Liver (tissue), 9 donors: ENCODE data around the gene ANKRD49. TPM values are rescaled to one million over a fixed set of nuclear protein-coding genes. Genes with fewer than 3 reads are reported as not detected.

Experiments
- DNase-seq: peaks from one replicate; pipeline ENCODE4 v3.0.0-alpha.2; 2017; ENCODE audit warnings: low spot score
- H3K27ac ChIP-seq, 2 donors: one replicate each; pipeline ENCODE4 v1.7.0; 2013; ENCODE audit warnings: inconsistent platforms in 2 of 2, low read length in 2 of 2, control low read depth in 1 of 2, low read depth in 1 of 2, mild to moderate bottlenecking in 1 of 2
- H3K27me3 ChIP-seq, 4 donors: one replicate each; pipeline versions ENCODE4 v1.6.1 to v1.7.0; 2013; ENCODE audit warnings: low read length in 3 of 4, inconsistent platforms in 1 of 4, mild to moderate bottlenecking in 1 of 4, moderate library complexity in 1 of 4; ENCODE audit not compliant: control insufficient read depth in 4 of 4, insufficient read depth in 4 of 4
- H3K36me3 ChIP-seq, 4 donors: one replicate each; pipeline versions ENCODE4 v1.6.1 to v1.7.0; 2013; ENCODE audit warnings: low read length in 3 of 4, mild to moderate bottlenecking in 3 of 4, low read depth in 1 of 4, moderate library complexity in 1 of 4; ENCODE audit not compliant: control insufficient read depth in 4 of 4, insufficient read depth in 3 of 4
- H3K4me1 ChIP-seq, 4 donors: one replicate each; pipeline versions ENCODE4 v1.6.1 to v1.7.0; 2013; ENCODE audit warnings: low read length in 3 of 4, mild to moderate bottlenecking in 3 of 4, moderate library complexity in 1 of 4; ENCODE audit not compliant: control insufficient read depth in 4 of 4, insufficient read depth in 4 of 4
- H3K4me3 ChIP-seq, 3 donors: one replicate each; pipeline versions ENCODE4 v1.6.1 to v1.7.0; 2013; ENCODE audit warnings: low read length in 3 of 3, control low read depth in 1 of 3, low read depth in 1 of 3, mild to moderate bottlenecking in 1 of 3
- H3K9ac ChIP-seq, 2 donors: one replicate each; pipeline ENCODE4 v1.7.0; 2013; ENCODE audit warnings: low read length in 2 of 2, mild to moderate bottlenecking in 2 of 2, moderate library complexity in 2 of 2, control low read depth in 1 of 2, low read depth in 1 of 2
- H3K9me3 ChIP-seq, 4 donors: one replicate each; pipeline versions ENCODE4 v1.6.1 to v1.7.0; 2013; ENCODE audit warnings: low read length in 3 of 4; ENCODE audit not compliant: control insufficient read depth in 4 of 4
- EGR1 ChIP-seq, 2 donors: IDR thresholded peaks; 2 replicates each; pipeline ENCODE4 v1.6.1; 2016 to 2018; ENCODE audit warnings: antibody characterized with exemption in 2 of 2, low read depth in 2 of 2
- FOXA1 ChIP-seq: IDR thresholded peaks from 2 replicates; pipeline ENCODE4 v1.6.1; 2016; ENCODE audit warnings: antibody characterized with exemption
- FOXA2 ChIP-seq: IDR thresholded peaks from 2 replicates; pipeline ENCODE4 v1.6.1; 2016; ENCODE audit warnings: antibody characterized with exemption
- GABPA ChIP-seq, 2 donors: IDR thresholded peaks in 1 of 2; conservative IDR thresholded peaks in 1 of 2; 2 replicates each; pipeline ENCODE4 v1.6.1; 2016; ENCODE audit warnings: antibody characterized with exemption in 2 of 2, mild to moderate bottlenecking in 1 of 2, moderate library complexity in 1 of 2
- HNF4A ChIP-seq, 2 donors: conservative IDR thresholded peaks; 2 replicates each; pipeline ENCODE4 v1.6.1; 2016; ENCODE audit warnings: antibody characterized with exemption in 2 of 2, mild to moderate bottlenecking in 2 of 2
- JUND ChIP-seq, 2 donors: IDR thresholded peaks; 2 replicates each; pipeline ENCODE4 v1.6.1; 2016; ENCODE audit warnings: antibody characterized with exemption in 2 of 2
- NR2F2 ChIP-seq: IDR thresholded peaks from 2 replicates; pipeline ENCODE4 v1.6.1; 2016; ENCODE audit warnings: antibody characterized with exemption
- RAD21 ChIP-seq, 2 donors: IDR thresholded peaks; 2 replicates each; pipeline ENCODE4 v1.6.1; 2016; ENCODE audit warnings: antibody characterized with exemption in 2 of 2, mild to moderate bottlenecking in 2 of 2
- RXRA ChIP-seq, 2 donors: IDR thresholded peaks; 2 replicates each; pipeline ENCODE4 v1.6.1; 2017 to 2018; ENCODE audit warnings: antibody characterized with exemption in 2 of 2, mild to moderate bottlenecking in 1 of 2
- SP1 ChIP-seq: IDR thresholded peaks from 2 replicates; pipeline ENCODE4 v1.6.1; 2018; ENCODE audit warnings: antibody characterized with exemption, mild to moderate bottlenecking
- YY1 ChIP-seq: IDR thresholded peaks from 2 replicates; pipeline ENCODE4 v1.6.1; 2016; ENCODE audit warnings: antibody characterized with exemption, mild to moderate bottlenecking
- WGBS: extraction: QIAGEN DNeasy Blood & Tissue Kit; methylation state at CpG from one replicate; pipeline ENCODE4 v1.1.7; 2013; 5-methylcytosine and 5-hydroxymethylcytosine counted together
- polyA plus RNA-seq, 2 donors: library from polyadenylated mRNA; stranded (reverse) in 1 of 2; unstranded in 1 of 2; fragments of 200-250 nt in 1 of 2; fragments of >200 nt in 1 of 2; fragmentation: Nextera tagmentation in 1 of 2; extraction: Ambion mirVana in 1 of 2; gene quantifications; one replicate each; pipeline versions ENCODE4 v1.2.1 to v1.2.3, GENCODE V29; 2013 to 2015
- total RNA-seq, 2 donors: library from RNA; depleted of rRNA; stranded (reverse); fragments of >200 nt; gene quantifications; one replicate each; pipeline ENCODE4 v1.2.3, GENCODE V29; 2014
- TF ChIP-seq, protein P1 (sequence below): IDR thresholded peaks from 2 replicates; pipeline ENCODE4 v1.6.1; 2016; ENCODE audit warnings: antibody characterized with exemption
- TF ChIP-seq, protein P2 (sequence below): IDR thresholded peaks from 2 replicates; pipeline ENCODE4 v1.6.1; 2016; ENCODE audit warnings: antibody characterized with exemption
- TF ChIP-seq, protein P3 (sequence below): IDR thresholded peaks from 2 replicates; pipeline ENCODE4 v1.6.1; 2016; ENCODE audit warnings: antibody characterized with exemption, mild to moderate bottlenecking
- TF ChIP-seq, protein P4 (sequence below): fragments of 150-350 bp; IDR thresholded peaks from 2 replicates; pipeline ENCODE4 v1.5.1; 2017; ENCODE audit warnings: improper control_type of control experiment, low read depth, low read length; ENCODE audit not compliant: missing input control
- donor health status: healthy.
- donor health status: healthy.
- donor health status: healthy.
- donor health status: healthy.
- donor health status: healthy.

Gene ANKRD49
- total and polyA plus RNA-seq, 4 donors: 5.4 to 12.3 (median 9.8) TPM

DNA sequence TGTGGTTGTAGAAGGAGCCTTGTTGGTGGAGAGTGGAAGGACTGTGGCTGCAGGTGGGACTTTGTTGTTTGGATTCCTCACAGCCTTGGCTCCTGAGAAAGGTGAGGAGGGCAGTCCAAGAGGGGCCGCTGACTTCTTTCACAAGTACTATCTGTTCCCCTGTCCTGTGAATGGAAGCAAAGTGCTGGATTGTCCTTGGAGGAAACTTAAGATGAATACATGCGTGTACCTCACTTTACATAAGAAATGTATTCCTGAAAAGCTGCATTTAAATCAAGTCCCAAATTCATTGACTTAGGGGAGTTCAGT lies 52.3 kb downstream of the ANKRD49 start:
- Histone ChIP-seq H3K27me3 (no peaks in the 10 kb centered on the region), H3K36me3 (no peaks in the 10 kb centered on the region), H3K9me3 (no peaks in the 10 kb centered on the region), H3K9ac (peak overlapping the region in 1 of 2 donors; percentile 12), H3K4me3 (peak overlapping the region in 1 of 3 donors; percentile 57), H3K27ac (no peak overlapping the region), H3K4me1 (peaks cover 3 to 17% (median 12%) of the 10 kb centered on the region in 4 donors)
- no peak for DNase-seq
- 81% methylated on average over 2 of the region's 2 CpGs for WGBS
- TF ChIP-seq JUND (IDR thresholded peaks at IDR 0.05): no peak
- TF ChIP-seq SP1: no peak
- no peak for TF ChIP-seq YY1
- TF ChIP-seq, protein P1, sequence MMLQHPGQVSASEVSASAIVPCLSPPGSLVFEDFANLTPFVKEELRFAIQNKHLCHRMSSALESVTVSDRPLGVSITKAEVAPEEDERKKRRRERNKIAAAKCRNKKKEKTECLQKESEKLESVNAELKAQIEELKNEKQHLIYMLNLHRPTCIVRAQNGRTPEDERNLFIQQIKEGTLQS: no peak
- TF ChIP-seq, protein P2, sequence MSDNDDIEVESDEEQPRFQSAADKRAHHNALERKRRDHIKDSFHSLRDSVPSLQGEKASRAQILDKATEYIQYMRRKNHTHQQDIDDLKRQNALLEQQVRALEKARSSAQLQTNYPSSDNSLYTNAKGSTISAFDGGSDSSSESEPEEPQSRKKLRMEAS: no peak
- TF ChIP-seq NR2F2: no peak

DNA sequence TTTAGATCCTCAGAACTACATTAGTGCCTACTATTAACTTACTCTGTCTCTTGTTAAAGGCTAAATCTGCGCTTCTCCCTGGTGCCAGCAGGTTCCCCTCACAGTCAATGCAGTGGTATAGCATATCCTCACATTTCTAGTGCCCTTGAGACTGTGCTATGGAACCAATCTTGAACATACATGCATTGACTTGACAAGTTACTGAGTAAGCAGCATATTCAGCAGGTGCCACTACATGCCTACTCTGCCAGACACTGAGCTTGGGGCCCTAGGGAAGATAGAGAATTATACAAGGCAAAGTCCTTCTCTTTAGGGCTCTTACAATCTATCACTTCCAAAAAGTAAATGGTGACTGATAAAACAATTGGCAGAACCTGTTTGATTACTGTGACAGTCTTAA lies 53.1 kb downstream of the ANKRD49 start:
- Histone ChIP-seq H3K27ac (no peak overlapping the region), H3K9ac (no peak overlapping the region), H3K4me1 (peaks cover 3 to 17% (median 12%) of the 10 kb centered on the region in 4 donors), H3K36me3 (no peaks in the 10 kb centered on the region), H3K4me3 (no peak overlapping the region), H3K9me3 (no peaks in the 10 kb centered on the region), H3K27me3 (no peaks in the 10 kb centered on the region)
- WGBS: 85% methylated on average over 1 of the region's 1 CpG
- DNase-seq: no peak
- TF ChIP-seq, protein P3, sequence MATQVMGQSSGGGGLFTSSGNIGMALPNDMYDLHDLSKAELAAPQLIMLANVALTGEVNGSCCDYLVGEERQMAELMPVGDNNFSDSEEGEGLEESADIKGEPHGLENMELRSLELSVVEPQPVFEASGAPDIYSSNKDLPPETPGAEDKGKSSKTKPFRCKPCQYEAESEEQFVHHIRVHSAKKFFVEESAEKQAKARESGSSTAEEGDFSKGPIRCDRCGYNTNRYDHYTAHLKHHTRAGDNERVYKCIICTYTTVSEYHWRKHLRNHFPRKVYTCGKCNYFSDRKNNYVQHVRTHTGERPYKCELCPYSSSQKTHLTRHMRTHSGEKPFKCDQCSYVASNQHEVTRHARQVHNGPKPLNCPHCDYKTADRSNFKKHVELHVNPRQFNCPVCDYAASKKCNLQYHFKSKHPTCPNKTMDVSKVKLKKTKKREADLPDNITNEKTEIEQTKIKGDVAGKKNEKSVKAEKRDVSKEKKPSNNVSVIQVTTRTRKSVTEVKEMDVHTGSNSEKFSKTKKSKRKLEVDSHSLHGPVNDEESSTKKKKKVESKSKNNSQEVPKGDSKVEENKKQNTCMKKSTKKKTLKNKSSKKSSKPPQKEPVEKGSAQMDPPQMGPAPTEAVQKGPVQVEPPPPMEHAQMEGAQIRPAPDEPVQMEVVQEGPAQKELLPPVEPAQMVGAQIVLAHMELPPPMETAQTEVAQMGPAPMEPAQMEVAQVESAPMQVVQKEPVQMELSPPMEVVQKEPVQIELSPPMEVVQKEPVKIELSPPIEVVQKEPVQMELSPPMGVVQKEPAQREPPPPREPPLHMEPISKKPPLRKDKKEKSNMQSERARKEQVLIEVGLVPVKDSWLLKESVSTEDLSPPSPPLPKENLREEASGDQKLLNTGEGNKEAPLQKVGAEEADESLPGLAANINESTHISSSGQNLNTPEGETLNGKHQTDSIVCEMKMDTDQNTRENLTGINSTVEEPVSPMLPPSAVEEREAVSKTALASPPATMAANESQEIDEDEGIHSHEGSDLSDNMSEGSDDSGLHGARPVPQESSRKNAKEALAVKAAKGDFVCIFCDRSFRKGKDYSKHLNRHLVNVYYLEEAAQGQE: no peak
- TF ChIP-seq JUND (IDR thresholded peaks at IDR 0.05): no peak
- TF ChIP-seq FOXA2: no peak

DNA sequence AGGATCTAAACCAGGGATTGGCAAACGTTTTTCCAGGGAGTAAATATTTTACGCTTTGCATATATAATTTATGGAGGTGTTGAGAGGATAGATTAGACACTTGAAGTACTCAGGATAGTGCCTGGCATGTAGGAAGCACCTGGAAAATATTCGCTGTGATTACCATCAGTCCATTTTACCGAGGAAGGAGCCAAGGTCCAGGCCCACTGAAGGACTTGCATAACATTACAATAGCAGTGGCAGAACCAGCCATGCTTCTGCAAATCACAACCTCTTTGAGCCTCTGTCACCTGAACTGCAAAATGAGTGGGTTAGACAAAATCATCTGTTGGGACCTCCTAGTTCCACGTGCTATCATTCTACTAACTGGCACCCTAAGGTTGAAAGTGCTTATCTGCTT lies 55.4 kb downstream of the ANKRD49 start:
- Histone ChIP-seq H3K4me1 (peaks cover 0 to 12% (median 8%) of the 10 kb centered on the region in 4 donors), H3K4me3 (no peak overlapping the region)

More for the DNA sequence above, 55.4 kb downstream of the ANKRD49 start:
- TF ChIP-seq, protein P1: no peak
- no peak for TF ChIP-seq EGR1 (IDR thresholded peaks at IDR 0.05; ENCODE audit: low read depth in 2 of 2)
- no peak for TF ChIP-seq GABPA (IDR thresholded peaks at IDR 0.05 in 1 of 2, conservative IDR thresholded peaks at IDR 0.05 in 1 of 2)
- TF ChIP-seq FOXA1: no peak
- no peak for TF ChIP-seq RXRA (IDR thresholded peaks at IDR 0.05)
- no peak for TF ChIP-seq HNF4A (conservative IDR thresholded peaks at IDR 0.05)
- TF ChIP-seq RAD21 (IDR thresholded peaks at IDR 0.05): no peak
- TF ChIP-seq, protein P4, sequence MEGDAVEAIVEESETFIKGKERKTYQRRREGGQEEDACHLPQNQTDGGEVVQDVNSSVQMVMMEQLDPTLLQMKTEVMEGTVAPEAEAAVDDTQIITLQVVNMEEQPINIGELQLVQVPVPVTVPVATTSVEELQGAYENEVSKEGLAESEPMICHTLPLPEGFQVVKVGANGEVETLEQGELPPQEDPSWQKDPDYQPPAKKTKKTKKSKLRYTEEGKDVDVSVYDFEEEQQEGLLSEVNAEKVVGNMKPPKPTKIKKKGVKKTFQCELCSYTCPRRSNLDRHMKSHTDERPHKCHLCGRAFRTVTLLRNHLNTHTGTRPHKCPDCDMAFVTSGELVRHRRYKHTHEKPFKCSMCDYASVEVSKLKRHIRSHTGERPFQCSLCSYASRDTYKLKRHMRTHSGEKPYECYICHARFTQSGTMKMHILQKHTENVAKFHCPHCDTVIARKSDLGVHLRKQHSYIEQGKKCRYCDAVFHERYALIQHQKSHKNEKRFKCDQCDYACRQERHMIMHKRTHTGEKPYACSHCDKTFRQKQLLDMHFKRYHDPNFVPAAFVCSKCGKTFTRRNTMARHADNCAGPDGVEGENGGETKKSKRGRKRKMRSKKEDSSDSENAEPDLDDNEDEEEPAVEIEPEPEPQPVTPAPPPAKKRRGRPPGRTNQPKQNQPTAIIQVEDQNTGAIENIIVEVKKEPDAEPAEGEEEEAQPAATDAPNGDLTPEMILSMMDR: no peak
- no peak for DNase-seq
- no peaks in the 10 kb centered on the region for H3K36me3 ChIP-seq
- H3K9ac ChIP-seq: no peak overlapping the region
- H3K9me3 ChIP-seq: no peaks in the 10 kb centered on the region
- WGBS: 68% methylated on average over 5 of the region's 5 CpGs
- no peaks in the 10 kb centered on the region for H3K27me3 ChIP-seq
- H3K27ac ChIP-seq: no peak overlapping the region
